T47D (cell line): ENCODE results near the gene STK4.
"Not testable (repeated sequence)": the region's sequence is repeated elsewhere in the genome, so short reads cannot be mapped to it uniquely, and the experiment has no call there.

ENCODE experiments used
- DNase-seq, 2 experiments: peaks; one replicate each; pipeline versions ENCODE4 v3.0.0 to v3.0.0-alpha.2; 2011 to 2012; ENCODE audit warnings: low read depth in 1 of 2, low spot score in 1 of 2
- JUND ChIP-seq: IDR thresholded peaks from 2 replicates; pipeline ENCODE4 v1.6.1; 2012; ENCODE audit warnings: low read depth
- in situ Hi-C: cut with HindIII; loops from 2 replicates; pipeline ENCODE4 v1.10.0; 2016; ENCODE audit warnings: low sequenced_read_pairs, low pct_unique_long_range_greater_than_20kb

Gene STK4

GRCh38 chr20:45012682-45013302 is 46.5 kb downstream of the STK4 start:
- no peak for DNase-seq
- TF ChIP-seq JUND, result no peak
- in situ Hi-C loops, result no loop called here

GRCh38 chr20:45014131-45014530 is 47.8 kb downstream of the STK4 start:
- DNase-seq, in situ Hi-C loops: not testable (repeated sequence)

GRCh38 chr20:45014671-45015415 is 48.5 kb downstream of the STK4 start:
- in situ Hi-C loops, result no loop called here
- DNase-seq, result no peak

GRCh38 chr20:45016089-45016671 is 49.9 kb downstream of the STK4 start:
- DNase-seq, result no peak
- in situ Hi-C loops, result no loop called here
- TF ChIP-seq JUND, result no peak

More at GRCh38 chr20:45014671-45015415, 48.5 kb downstream of the STK4 start:
- no peak for TF ChIP-seq JUND

- no peak for TF ChIP-seq JUND
- no peak for DNase-seq
- in situ Hi-C loops, result no loop called here
Observed at GRCh38 chr20:45017281-45017680, 51.0 kb downstream of the STK4 start.

GRCh38 chr20:45017857-45018256 is 51.5 kb downstream of the STK4 start:
- no peak for DNase-seq
- TF ChIP-seq JUND, result no peak
- in situ Hi-C loops, result no loop called here

GRCh38 chr20:45019027-45019761 is 52.9 kb downstream of the STK4 start:
- TF ChIP-seq JUND, result no peak
- in situ Hi-C loops, result no loop called here
- DNase-seq, result no peak

GRCh38 chr20:45019762-45020123 is 53.4 kb downstream of the STK4 start:
- no peak for TF ChIP-seq JUND
- in situ Hi-C loops, result no loop called here
- DNase-seq, result no peak

- in situ Hi-C loops, result no loop called here
- DNase-seq, result peak in 1 of 2 experiments; percentile 60
- no peak for TF ChIP-seq JUND
Observed at GRCh38 chr20:45020236-45020886, 54.0 kb downstream of the STK4 start.

GRCh38 chr20:45021631-45022030 is 55.3 kb downstream of the STK4 start:
- DNase-seq, result no peak
- TF ChIP-seq JUND, result no peak
- in situ Hi-C loops, result no loop called here

- in situ Hi-C loops, DNase-seq: not testable (repeated sequence)
Observed at GRCh38 chr20:45023140-45023539, 56.8 kb downstream of the STK4 start.

GRCh38 chr20:45028424-45029136 is 62.3 kb downstream of the STK4 start:
- DNase-seq, result no peak
- in situ Hi-C loops, result no loop called here
- no peak for TF ChIP-seq JUND
